BLaER1 treated with 17β-estradiol and CSF1 and Interleukin-3, amounts not matched to agents 10 nM and 100 nM (cell line): ENCODE measurements around the gene CCNJL.
"Not testable (repeated sequence)": the region's sequence is repeated elsewhere in the genome, so short reads cannot be mapped to it uniquely, and the experiment has no call there.

ENCODE experiments used
- H3K27ac ChIP-seq, 11 experiments: shearing (Covaris generic); formaldehyde crosslinking; 2 replicates each; pipeline ENCODE4 v1.8.1; 2022
- H3K27me3 ChIP-seq, 11 experiments: shearing (Covaris generic); formaldehyde crosslinking; 2 replicates each; pipeline ENCODE4 v1.8.1; 2022
- H3K36me3 ChIP-seq, 11 experiments: shearing (Covaris generic); formaldehyde crosslinking; 2 replicates each; pipeline ENCODE4 v1.8.1; 2022
- H3K4me1 ChIP-seq, 10 experiments: shearing (Covaris generic); formaldehyde crosslinking; 2 replicates each; pipeline ENCODE4 v1.8.1; 2022
- H3K4me2 ChIP-seq, 11 experiments: shearing (Covaris generic); formaldehyde crosslinking; 2 replicates each; pipeline ENCODE4 v1.8.1; 2022
- H3K4me3 ChIP-seq, 10 experiments: shearing (Covaris generic); formaldehyde crosslinking; 2 replicates each; pipeline ENCODE4 v1.8.1; 2022
- H3K9ac ChIP-seq, 11 experiments: shearing (Covaris generic); formaldehyde crosslinking; 2 replicates each; pipeline ENCODE4 v1.8.1; 2022
- H3K9me3 ChIP-seq, 11 experiments: shearing (Covaris generic); formaldehyde crosslinking; replicated peaks in 1 of 11; 2 replicates each; pipeline ENCODE4 v1.8.1; 2022
- H4K20me1 ChIP-seq, 11 experiments: shearing (Covaris generic); formaldehyde crosslinking; 2 replicates each; pipeline ENCODE4 v1.8.1; 2022
- Cebpa-rat ChIP-seq, 11 experiments: shearing (Covaris generic); IDR thresholded peaks; 2 replicates each; pipeline ENCODE4 v1.8.1; 2022

CCNJL gene

GRCh38 chr5:160353379-160353778 lies 41.0 kb upstream of the CCNJL start:
- Histone ChIP-seq H3K4me1 (peaks cover 0 to 7% (median 0%) of the 10 kb centered on the region in 10 experiments; a peak in 2 of 20 replicates), H3K27ac (no peak overlapping the region), H3K27me3 (no peaks in the 10 kb centered on the region), H3K36me3 (no peaks in the 10 kb centered on the region), H3K9me3 (no peaks in the 10 kb centered on the region), H4K20me1 (no peaks in the 10 kb centered on the region), H3K4me3 (no peak overlapping the region), H3K9ac (no peak overlapping the region), H3K4me2 (no peak overlapping the region)
- TF ChIP-seq Cebpa-rat (IDR thresholded peaks at IDR 0.05) = no peak

DNA sequence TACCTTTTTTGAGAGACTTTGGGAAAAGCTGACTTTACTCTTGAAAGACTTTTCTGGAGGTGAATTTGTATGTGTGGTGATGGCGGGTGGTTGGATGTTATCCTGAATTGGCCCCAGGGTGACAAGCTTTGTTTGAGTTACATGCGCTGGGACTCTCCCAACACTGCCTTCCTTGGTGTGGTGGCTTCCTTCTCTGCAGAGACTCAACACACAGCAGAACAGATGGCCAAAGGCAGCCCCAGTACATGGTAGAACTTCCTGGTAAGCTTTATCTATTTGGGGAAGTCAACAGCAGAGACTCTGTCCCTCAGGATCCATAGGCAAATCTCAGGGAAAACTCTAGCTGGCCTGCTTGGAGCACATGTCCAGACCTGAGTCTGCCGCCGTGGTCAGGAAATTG lies 39.9 kb upstream of the CCNJL start:
- Histone ChIP-seq H3K36me3 (no peaks in the 10 kb centered on the region), H3K27me3 (no peaks in the 10 kb centered on the region), H3K27ac (no peak overlapping the region), H3K4me2 (peak overlapping the region in 1 of 11 experiments; percentile 7; a peak in 1 of 22 replicates), H4K20me1 (no peaks in the 10 kb centered on the region), H3K4me3 (no peak overlapping the region), H3K9ac (no peak overlapping the region), H3K9me3 (no peaks in the 10 kb centered on the region), H3K4me1 (peaks cover 0 to 7% (median 0%) of the 10 kb centered on the region in 10 experiments; a peak in 2 of 20 replicates)
- no peak for TF ChIP-seq Cebpa-rat (IDR thresholded peaks at IDR 0.05)

DNA sequence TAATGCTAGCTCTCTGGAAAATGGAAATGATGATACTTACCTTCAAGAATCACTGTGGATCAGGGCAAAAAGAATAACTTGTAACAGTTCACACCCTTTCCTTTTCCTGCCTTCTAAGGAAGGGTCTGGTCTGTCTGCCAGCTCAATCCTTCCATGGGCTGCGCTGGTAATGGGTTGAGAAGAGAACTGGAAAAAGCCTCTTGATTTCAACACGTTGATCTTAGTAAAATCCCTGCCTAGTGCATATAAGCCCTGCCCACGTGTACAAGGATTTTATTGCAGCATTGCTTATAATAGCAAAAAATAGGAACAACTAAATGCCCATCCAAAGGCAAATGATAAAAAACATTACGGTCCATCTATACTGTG lies 37.6 kb upstream of the CCNJL start:
- Histone ChIP-seq H4K20me1 (no peaks in the 10 kb centered on the region), H3K36me3 (no peaks in the 10 kb centered on the region), H3K4me3 (no peak overlapping the region), H3K9ac (no peak overlapping the region), H3K27me3 (no peaks in the 10 kb centered on the region), H3K9me3 (no peaks in the 10 kb centered on the region), H3K27ac (no peak overlapping the region), H3K4me2 (no peak overlapping the region), H3K4me1 (peaks cover 0 to 10% (median 3%) of the 10 kb centered on the region in 10 experiments; a peak in 7 of 20 replicates)
- no peak for TF ChIP-seq Cebpa-rat (IDR thresholded peaks at IDR 0.05)

GRCh38 chr5:160349249-160349934 lies 37.0 kb upstream of the CCNJL start:
- Histone ChIP-seq H3K4me1 (peaks cover 0 to 11% (median 5%) of the 10 kb centered on the region in 10 experiments; a peak in 7 of 20 replicates), H3K27ac (no peak overlapping the region), H3K4me2 (no peak overlapping the region), H4K20me1 (no peaks in the 10 kb centered on the region), H3K36me3 (no peaks in the 10 kb centered on the region), H3K9me3 (no peaks in the 10 kb centered on the region), H3K4me3 (no peak overlapping the region), H3K27me3 (no peaks in the 10 kb centered on the region), H3K9ac (no peak overlapping the region)
- TF ChIP-seq Cebpa-rat (IDR thresholded peaks at IDR 0.05) = no peak

DNA sequence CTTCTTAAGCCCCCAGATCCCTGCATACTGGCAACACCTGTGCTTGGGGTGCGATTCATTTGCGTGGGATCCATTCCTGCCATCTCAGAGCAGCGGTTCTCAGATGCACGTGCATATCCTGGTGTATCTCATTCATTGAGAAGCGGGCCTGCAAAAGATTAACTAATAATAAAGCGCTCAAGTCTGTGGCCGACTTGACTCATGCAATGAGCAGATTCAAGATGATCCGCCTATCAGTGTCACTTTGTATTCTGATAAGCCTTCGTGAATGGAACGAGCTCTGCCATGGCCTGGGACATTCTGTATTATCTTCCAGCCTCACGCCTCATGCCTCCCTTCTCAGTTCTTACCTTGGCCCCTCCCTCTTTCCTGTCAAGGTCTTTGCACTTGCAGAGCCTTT lies 35.7 kb upstream of the CCNJL start:
- no peak overlapping the region for H3K27ac ChIP-seq
- no peaks in the 10 kb centered on the region for H4K20me1 ChIP-seq
- H3K4me2 ChIP-seq = no peak overlapping the region
- H3K27me3 ChIP-seq = no peaks in the 10 kb centered on the region
- no peaks in the 10 kb centered on the region for H3K36me3 ChIP-seq
- no peak for TF ChIP-seq Cebpa-rat (IDR thresholded peaks at IDR 0.05)
- H3K9ac ChIP-seq = no peak overlapping the region
- no peaks in the 10 kb centered on the region for H3K9me3 ChIP-seq
- peaks cover 0 to 17% (median 5%) of the 10 kb centered on the region in 10 experiments; a peak in 9 of 20 replicates for H3K4me1 ChIP-seq
- H3K4me3 ChIP-seq = no peak overlapping the region

GRCh38 chr5:160347448-160347847 lies 35.1 kb upstream of the CCNJL start:
- Histone ChIP-seq H3K4me1 (peaks cover 0 to 24% (median 5%) of the 10 kb centered on the region in 10 experiments; a peak in 10 of 20 replicates), H4K20me1 (no peaks in the 10 kb centered on the region), H3K9ac (no peak overlapping the region), H3K4me2 (no peak overlapping the region), H3K4me3 (no peak overlapping the region), H3K27me3 (no peaks in the 10 kb centered on the region), H3K9me3 (no peaks in the 10 kb centered on the region), H3K36me3 (no peaks in the 10 kb centered on the region), H3K27ac (no peak overlapping the region)
- TF ChIP-seq Cebpa-rat (IDR thresholded peaks at IDR 0.05) = no peak

DNA sequence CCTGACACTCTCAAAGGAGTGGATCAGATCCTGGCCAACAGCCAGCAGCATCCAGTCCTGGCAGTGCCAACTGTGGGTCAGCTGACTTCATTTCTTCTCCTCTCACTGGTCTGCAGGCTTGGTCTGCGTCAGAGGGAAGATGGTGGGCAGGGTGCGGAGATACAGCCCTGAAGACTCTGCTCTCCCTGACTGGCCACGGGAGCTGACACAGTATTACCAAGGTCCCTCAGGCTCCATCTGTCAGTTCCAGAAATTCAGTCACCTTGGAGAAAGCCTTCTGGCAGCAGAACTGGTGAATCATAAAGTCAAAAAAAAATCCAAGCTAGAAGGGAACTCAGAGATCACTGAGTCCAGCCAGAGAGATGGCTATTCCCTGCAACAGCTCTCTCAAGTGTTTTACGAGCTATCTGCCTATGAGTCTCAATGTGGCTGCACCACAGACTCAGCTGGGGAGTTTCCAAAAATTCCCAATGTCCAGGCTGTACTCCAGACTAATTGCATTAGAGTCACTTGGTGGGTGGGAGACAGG lies 30.1 kb upstream of the CCNJL start:
- H3K9ac ChIP-seq = no peak overlapping the region

GRCh38 chr5:160341309-160341870 lies 29.0 kb upstream of the CCNJL start:
- H3K36me3 ChIP-seq = no peaks in the 10 kb centered on the region
- peak overlapping the region in 2 of 11 experiments; percentile 8 to 52; a peak in 2 of 22 replicates for H3K4me2 ChIP-seq
- no peaks in the 10 kb centered on the region for H4K20me1 ChIP-seq
- no peak overlapping the region for H3K4me3 ChIP-seq
- no peaks in the 10 kb centered on the region for H3K9me3 ChIP-seq
- peaks cover 0 to 83% (median 5%) of the 10 kb centered on the region in 10 experiments; a peak in 10 of 20 replicates for H3K4me1 ChIP-seq
- TF ChIP-seq Cebpa-rat (IDR thresholded peaks at IDR 0.05) = no peak
- H3K9ac ChIP-seq = no peak overlapping the region
- no peaks in the 10 kb centered on the region for H3K27me3 ChIP-seq
- H3K27ac ChIP-seq = no peak overlapping the region

More for the DNA sequence above, 30.1 kb upstream of the CCNJL start:
- Histone ChIP-seq H3K4me1 (peaks cover 0 to 72% (median 5%) of the 10 kb centered on the region in 10 experiments; a peak in 10 of 20 replicates), H3K27ac (0 out of 22 replicates have a peak overlapping the region, but pooled peaks of 1 of the 11 experiments have one; percentile 7), H3K9me3 (no peaks in the 10 kb centered on the region), H3K4me3 (no peak overlapping the region), H3K4me2 (peak overlapping the region in 3 of 11 experiments; percentile 41 to 52 (median 52); a peak in 5 of 22 replicates), H3K36me3 (no peaks in the 10 kb centered on the region), H4K20me1 (no peaks in the 10 kb centered on the region), H3K27me3 (no peaks in the 10 kb centered on the region)
- TF ChIP-seq Cebpa-rat (IDR thresholded peaks at IDR 0.05) = no peak

DNA sequence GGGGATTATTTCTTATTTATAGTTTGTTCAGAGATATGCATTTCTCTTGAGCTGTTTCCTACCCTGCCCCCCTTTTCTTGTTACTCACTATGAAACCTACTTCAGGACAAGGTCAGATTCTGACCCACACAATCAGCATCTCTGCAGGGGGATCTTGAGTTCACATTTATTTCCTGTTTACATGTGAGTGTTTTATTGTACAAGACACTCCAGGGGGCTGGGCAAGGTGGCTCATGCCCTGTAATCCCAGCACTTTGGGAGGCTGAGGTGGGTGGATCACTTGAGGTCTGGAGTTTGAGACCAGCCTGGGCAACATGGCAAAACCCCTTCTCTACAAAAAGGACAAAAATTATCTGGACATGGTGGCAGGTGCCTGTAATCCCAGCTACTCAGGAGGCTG lies 28.1 kb upstream of the CCNJL start:
- H3K36me3 ChIP-seq, H3K27ac ChIP-seq, H3K9ac ChIP-seq, H3K4me3 ChIP-seq, H4K20me1 ChIP-seq, H3K27me3 ChIP-seq, H3K9me3 ChIP-seq: not testable (repeated sequence)
- Histone ChIP-seq H3K4me2 (peak overlapping the region in 3 of 11 experiments; percentile 22 to 31 (median 30); a peak in 4 of 22 replicates), H3K4me1 (peaks cover 0 to 92% (median 5%) of the 10 kb centered on the region in 10 experiments; a peak in 10 of 20 replicates)
